ENCODE results near the gene PNPLA1. TPM values are rescaled to one million over a fixed set of nuclear protein-coding genes. Genes with fewer than 3 reads are reported as not detected.

Gene PNPLA1
- total RNA-seq, 1 donor from 2014 or later, result not detected

Other genes with a start within 250 kb of the PNPLA1 start
- 5.3 TPM for gene SLC26A8, start 245.4 kb upstream of the PNPLA1 start, total RNA-seq
- gene MAPK14, start 242.3 kb upstream of the PNPLA1 start, total RNA-seq, result 56.1 TPM
- 3.0 TPM for gene MAPK13, start 139.5 kb upstream of the PNPLA1 start, total RNA-seq
- gene BRPF3, start 73.3 kb upstream of the PNPLA1 start, total RNA-seq, result 22.0 TPM
- gene BNIP5, start 66.8 kb downstream of the PNPLA1 start, total RNA-seq, result not detected
- gene ETV7, start 117.6 kb downstream of the PNPLA1 start, total RNA-seq, result not detected
- gene PXT1, start 172.8 kb downstream of the PNPLA1 start, total RNA-seq, result not detected
- gene KCTD20, start 172.9 kb downstream of the PNPLA1 start, total RNA-seq, result 79.9 TPM